Measurements from ENCODE around the gene TOMM70. TPM values are rescaled to one million over a fixed set of nuclear protein-coding genes. Genes with fewer than 3 reads are reported as not detected.

The TOMM70 gene
- polyA plus RNA-seq, 1 donor (not counting 4 experiments of a cell fraction or from before 2014, with no cell fraction given), result 40.8 TPM

DNA sequence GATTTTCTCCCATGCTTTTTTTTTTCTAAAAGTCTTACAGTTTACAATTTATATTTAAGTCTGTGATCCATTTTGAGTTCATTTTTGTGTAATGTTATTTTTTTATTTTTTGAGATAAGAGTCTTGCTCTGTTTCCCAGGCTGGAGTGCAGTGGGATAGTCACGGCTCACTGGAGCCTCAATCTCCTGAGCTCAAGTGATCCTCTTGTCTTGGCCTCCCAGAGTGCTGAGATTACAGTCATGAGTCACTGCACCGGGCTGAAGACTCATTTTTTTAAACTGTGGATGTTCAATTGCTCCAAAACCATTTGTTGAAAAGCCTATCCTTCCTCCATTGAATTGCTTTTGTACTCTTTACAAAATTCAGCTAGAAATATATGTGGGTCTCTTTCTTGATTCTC is 20.0 kb upstream of the TOMM70 start:
- dilution Hi-C loops (cut with MboI; ENCODE audit: extremely low pct_ligation_motif_present, low sequenced_read_pairs), result no loop called here
- H3K27ac ChIP-seq (ENCODE audit: control insufficient read depth, insufficient read depth, low read length), result no peak overlapping the region
- no peak for FAIRE-seq

DNA sequence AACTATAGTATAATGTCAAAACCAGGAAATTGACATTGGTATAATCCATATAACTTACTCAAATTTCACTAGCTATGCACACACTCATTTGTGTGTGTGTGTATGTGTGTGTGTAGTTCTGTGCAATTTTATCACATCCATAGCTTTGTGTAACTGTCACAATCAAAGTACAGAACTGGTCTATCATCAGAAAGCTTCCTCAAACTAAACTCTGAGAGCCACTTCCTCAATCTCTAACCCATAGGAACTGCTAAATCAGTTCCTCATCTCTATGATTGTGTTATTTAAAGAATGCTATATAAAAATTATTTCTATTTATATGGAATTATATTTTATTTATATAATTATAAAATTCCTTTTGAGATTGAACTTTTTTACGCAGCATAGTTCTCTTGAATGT is 18.5 kb upstream of the TOMM70 start:
- FAIRE-seq, result no peak
- Histone ChIP-seq H3K27me3 (ENCODE audit: control insufficient read depth, extremely low read depth, insufficient read depth, low read length) (no peaks in the 10 kb centered on the region), H4K20me1 (ENCODE audit: control insufficient read depth, extremely low read depth, insufficient read depth, low read length) (no peaks in the 10 kb centered on the region)

More for the DNA sequence above, 20.0 kb upstream of the TOMM70 start:
- no peaks in the 10 kb centered on the region for H4K20me1 ChIP-seq (ENCODE audit: control insufficient read depth, extremely low read depth, insufficient read depth, low read length)
- H3K9me1 ChIP-seq (ENCODE audit: control insufficient read depth, extremely low read depth, insufficient read depth, low read length), result no peaks in the 10 kb centered on the region
- no peaks in the 10 kb centered on the region for H3K9me3 ChIP-seq (ENCODE audit: control insufficient read depth, low read depth, low read length)
- H3K4me2 ChIP-seq (ENCODE audit: control insufficient read depth, extremely low read depth, insufficient read depth, low read depth, low read length), result no peak overlapping the region
- H3K36me3 ChIP-seq (ENCODE audit: control insufficient read depth in 2 of 2, extremely low read depth in 1 of 2, insufficient read depth in 2 of 2, low read length in 2 of 2), result no peaks in the 10 kb centered on the region
- H3K4me3 ChIP-seq (ENCODE audit: control insufficient read depth in 2 of 3, extremely low read depth in 1 of 3, insufficient read depth in 2 of 3, low read depth in 1 of 3, low read length in 3 of 3), result no peak overlapping the region
- peaks cover 11% of the 10 kb centered on the region for H3K4me1 ChIP-seq (ENCODE audit: control insufficient read depth, extremely low read depth, insufficient read depth, low read length)
- no peak overlapping the region for H2AFZ ChIP-seq (ENCODE audit: control insufficient read depth, low read length)
- no peak overlapping the region for H3K9ac ChIP-seq (ENCODE audit: control insufficient read depth, extremely low read depth, insufficient read depth, low read length)
- TF ChIP-seq, protein P1, sequence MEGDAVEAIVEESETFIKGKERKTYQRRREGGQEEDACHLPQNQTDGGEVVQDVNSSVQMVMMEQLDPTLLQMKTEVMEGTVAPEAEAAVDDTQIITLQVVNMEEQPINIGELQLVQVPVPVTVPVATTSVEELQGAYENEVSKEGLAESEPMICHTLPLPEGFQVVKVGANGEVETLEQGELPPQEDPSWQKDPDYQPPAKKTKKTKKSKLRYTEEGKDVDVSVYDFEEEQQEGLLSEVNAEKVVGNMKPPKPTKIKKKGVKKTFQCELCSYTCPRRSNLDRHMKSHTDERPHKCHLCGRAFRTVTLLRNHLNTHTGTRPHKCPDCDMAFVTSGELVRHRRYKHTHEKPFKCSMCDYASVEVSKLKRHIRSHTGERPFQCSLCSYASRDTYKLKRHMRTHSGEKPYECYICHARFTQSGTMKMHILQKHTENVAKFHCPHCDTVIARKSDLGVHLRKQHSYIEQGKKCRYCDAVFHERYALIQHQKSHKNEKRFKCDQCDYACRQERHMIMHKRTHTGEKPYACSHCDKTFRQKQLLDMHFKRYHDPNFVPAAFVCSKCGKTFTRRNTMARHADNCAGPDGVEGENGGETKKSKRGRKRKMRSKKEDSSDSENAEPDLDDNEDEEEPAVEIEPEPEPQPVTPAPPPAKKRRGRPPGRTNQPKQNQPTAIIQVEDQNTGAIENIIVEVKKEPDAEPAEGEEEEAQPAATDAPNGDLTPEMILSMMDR (optimal IDR thresholded peaks at IDR 0.05 in 1 of 3, IDR thresholded peaks at IDR 0.05 in 1 of 3, conservative IDR thresholded peaks at IDR 0.05 in 1 of 3; ENCODE audit: extremely low read depth in 1 of 3, insufficient read depth in 2 of 3, low read length in 3 of 3), result no peak
- TF ChIP-seq EZH2 (IDR thresholded peaks at IDR 0.05; ENCODE audit: low read length), result no peak
- no peak for DNase-seq (ENCODE audit: low read depth, low spot score)
- no peaks in the 10 kb centered on the region for H3K27me3 ChIP-seq (ENCODE audit: control insufficient read depth, extremely low read depth, insufficient read depth, low read length)
- H3K79me2 ChIP-seq (ENCODE audit: control insufficient read depth, insufficient read depth, low read length), result no peaks in the 10 kb centered on the region

More for the DNA sequence above, 18.5 kb upstream of the TOMM70 start:
- Histone ChIP-seq H3K27ac (ENCODE audit: control insufficient read depth, insufficient read depth, low read length) (no peak overlapping the region), H2AFZ (ENCODE audit: control insufficient read depth, low read length) (no peak overlapping the region), H3K9me1 (ENCODE audit: control insufficient read depth, extremely low read depth, insufficient read depth, low read length) (no peaks in the 10 kb centered on the region), H3K79me2 (ENCODE audit: control insufficient read depth, insufficient read depth, low read length) (no peaks in the 10 kb centered on the region), H3K4me1 (ENCODE audit: control insufficient read depth, extremely low read depth, insufficient read depth, low read length) (no peaks in the 10 kb centered on the region), H3K4me2 (ENCODE audit: control insufficient read depth, extremely low read depth, insufficient read depth, low read depth, low read length) (no peak overlapping the region), H3K36me3 (ENCODE audit: control insufficient read depth in 2 of 2, extremely low read depth in 1 of 2, insufficient read depth in 2 of 2, low read length in 2 of 2) (no peaks in the 10 kb centered on the region), H3K9me3 (ENCODE audit: control insufficient read depth, low read depth, low read length) (no peaks in the 10 kb centered on the region), H3K9ac (ENCODE audit: control insufficient read depth, extremely low read depth, insufficient read depth, low read length) (no peak overlapping the region), H3K4me3 (ENCODE audit: control insufficient read depth in 2 of 3, extremely low read depth in 1 of 3, insufficient read depth in 2 of 3, low read depth in 1 of 3, low read length in 3 of 3) (no peak overlapping the region)
- TF ChIP-seq, protein P1 (optimal IDR thresholded peaks at IDR 0.05 in 1 of 3, IDR thresholded peaks at IDR 0.05 in 1 of 3, conservative IDR thresholded peaks at IDR 0.05 in 1 of 3; ENCODE audit: extremely low read depth in 1 of 3, insufficient read depth in 2 of 3, low read length in 3 of 3), result no peak
- TF ChIP-seq EZH2 (IDR thresholded peaks at IDR 0.05; ENCODE audit: low read length), result no peak
- DNase-seq (ENCODE audit: low read depth, low spot score), result no peak
- dilution Hi-C loops (cut with MboI; ENCODE audit: extremely low pct_ligation_motif_present, low sequenced_read_pairs), result no loop called here
